GM19468 (cell line): ENCODE results near the gene ENTREP1.
"Not testable (repeated sequence)": the region's sequence is repeated elsewhere in the genome, so short reads cannot be mapped to it uniquely, and the experiment has no call there.

ENCODE experiments used
- ATAC-seq: cut with Tn5 transposase; IDR thresholded peaks from one replicate; pipeline ENCODE4 v1.9.1; 2021; ENCODE audit warnings: mild to moderate bottlenecking, moderate library complexity, moderate number of reproducible peaks; ENCODE audit not compliant: unreplicated experiment; ENCODE audit errors: extremely low read depth

ENTREP1 gene, protein sequence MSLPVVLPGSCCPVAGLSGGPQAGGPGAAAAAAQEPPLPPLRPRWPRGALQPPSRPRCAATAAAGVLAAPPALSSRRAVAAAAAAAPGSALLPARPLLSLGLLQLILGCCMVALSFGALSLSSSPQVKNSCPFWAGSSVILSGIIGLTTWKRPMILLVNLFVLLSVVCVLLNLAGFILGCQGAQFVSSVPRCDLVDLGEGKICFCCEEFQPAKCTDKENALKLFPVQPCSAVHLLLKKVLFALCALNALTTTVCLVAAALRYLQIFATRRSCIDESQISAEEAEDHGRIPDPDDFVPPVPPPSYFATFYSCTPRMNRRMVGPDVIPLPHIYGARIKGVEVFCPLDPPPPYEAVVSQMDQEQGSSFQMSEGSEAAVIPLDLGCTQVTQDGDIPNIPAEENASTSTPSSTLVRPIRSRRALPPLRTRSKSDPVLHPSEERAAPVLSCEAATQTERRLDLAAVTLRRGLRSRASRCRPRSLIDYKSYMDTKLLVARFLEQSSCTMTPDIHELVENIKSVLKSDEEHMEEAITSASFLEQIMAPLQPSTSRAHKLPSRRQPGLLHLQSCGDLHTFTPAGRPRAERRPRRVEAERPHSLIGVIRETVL

GRCh38 chr9:69324549-69325401, at the start of gene ENTREP1:
Gene ENTREP1 (plus strand): TSS chr9:69325215. CDS start chr9:69325310, 95 bp downstream.
- ATAC-seq, result peak; percentile 51

DNA sequence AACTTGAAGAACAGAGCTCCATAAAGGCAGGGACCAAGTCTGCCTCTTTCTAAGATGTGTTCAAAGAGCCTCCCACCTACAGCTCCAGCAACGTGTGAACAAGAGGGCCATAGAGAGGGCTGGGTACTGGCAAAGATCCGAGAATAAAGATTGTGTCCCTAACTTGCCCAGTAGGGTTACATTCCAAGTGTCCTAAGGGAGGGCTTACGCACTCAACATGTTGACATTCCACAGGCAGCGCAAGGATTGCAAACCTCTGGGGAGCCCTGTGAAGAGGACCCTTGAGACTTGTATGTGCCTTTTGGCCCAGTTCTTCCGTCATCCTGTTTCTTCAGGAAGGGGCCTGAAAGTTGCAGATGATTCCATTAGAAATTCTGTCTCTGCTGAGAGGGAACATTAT, 48.2 kb upstream of the ENTREP1 start:
- no peak for ATAC-seq

DNA sequence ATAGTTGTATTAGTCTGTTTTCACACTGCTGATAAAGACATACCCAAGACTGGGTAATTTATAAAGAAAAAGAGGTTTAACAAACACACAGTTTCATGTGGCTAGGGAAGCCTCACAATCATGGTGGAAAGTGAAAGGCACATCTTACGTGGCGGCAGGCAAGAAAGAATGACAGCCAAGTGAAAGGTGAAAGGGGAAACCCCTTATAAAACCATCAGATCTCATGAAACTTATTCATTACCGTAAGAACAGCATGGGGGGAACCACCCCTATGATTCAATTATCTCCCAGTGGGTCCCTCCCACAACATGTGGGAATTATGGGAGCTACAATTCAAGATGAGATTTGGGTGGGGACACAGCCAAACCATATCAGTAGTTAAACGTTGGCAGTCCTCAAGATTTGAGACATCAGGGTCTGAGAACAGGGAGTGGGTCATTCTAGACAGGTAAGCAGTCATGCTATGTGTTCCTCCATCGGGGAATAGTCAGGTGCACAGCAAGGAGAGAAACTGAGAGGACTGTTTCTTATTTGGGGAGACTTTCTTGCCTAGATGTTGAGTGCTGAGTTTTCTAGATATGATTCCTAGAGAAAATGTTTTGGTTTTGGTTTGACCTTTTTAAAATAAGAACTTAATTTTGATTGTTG, 45.8 kb upstream of the ENTREP1 start:
- no peak for ATAC-seq

DNA sequence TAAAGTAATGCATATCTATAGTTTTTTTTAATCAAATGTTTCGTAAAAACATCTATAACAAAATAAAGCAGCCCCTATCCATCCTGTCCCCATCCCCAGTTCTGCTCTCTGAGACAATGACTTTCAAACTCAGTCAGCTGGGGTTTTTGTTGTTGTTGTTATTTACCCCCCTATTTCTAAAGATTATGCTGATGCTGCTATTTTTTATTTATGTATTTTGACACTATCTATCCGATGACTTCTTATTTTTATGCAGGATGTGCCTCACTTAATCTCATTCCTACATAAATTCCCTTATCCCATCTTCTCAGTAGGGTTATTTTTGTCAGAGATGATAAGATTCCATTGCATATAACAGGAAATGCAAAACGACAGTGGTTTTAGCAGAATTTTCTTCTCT, 45.3 kb upstream of the ENTREP1 start:
- ATAC-seq, result no peak

DNA sequence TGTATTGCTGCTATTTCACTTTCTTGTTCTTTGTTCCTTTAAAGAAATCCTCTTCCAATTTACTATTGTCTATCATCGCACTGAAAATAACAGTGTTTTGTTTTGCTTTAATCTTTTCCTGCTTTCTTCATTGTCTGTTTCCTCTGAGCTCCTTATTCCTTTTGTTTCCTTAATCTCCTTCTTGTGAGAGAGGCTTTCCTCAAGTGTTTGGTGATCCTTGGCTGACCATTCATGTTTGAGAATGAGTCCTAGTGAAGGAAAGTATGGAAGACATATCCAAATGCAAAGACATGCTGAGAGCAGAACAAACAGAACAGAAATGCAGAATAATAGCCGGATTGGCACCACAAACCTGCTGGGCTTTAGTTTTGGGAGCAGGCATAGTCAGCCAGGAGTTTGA, 42.0 kb upstream of the ENTREP1 start:
- ATAC-seq, result no peak

DNA sequence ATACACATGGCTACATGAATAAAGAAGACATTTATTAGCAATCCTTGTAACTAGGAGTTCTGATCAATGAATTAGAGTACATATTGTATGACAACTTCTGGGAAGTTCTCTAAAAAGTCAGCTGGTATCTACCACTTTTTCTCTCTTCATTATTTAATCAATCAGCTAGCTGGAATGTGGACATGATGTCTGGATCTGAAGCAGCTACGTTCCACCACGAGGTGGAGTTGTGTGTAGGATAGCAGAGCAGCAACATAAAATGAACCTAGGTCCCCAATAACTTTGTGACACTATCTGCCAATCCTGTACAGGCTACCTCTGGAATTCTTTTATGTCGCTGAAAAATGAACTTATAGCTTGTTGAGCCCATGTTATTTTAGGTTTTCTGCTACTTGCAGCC, 32.9 kb upstream of the ENTREP1 start:
- no peak for ATAC-seq

- ATAC-seq, result no peak
These were observed 31.9 kb upstream of the ENTREP1 start for GRCh38 chr9:69293156-69293555.

- ATAC-seq, result no peak
These were observed 29.0 kb upstream of the ENTREP1 start for GRCh38 chr9:69295872-69296552.

DNA sequence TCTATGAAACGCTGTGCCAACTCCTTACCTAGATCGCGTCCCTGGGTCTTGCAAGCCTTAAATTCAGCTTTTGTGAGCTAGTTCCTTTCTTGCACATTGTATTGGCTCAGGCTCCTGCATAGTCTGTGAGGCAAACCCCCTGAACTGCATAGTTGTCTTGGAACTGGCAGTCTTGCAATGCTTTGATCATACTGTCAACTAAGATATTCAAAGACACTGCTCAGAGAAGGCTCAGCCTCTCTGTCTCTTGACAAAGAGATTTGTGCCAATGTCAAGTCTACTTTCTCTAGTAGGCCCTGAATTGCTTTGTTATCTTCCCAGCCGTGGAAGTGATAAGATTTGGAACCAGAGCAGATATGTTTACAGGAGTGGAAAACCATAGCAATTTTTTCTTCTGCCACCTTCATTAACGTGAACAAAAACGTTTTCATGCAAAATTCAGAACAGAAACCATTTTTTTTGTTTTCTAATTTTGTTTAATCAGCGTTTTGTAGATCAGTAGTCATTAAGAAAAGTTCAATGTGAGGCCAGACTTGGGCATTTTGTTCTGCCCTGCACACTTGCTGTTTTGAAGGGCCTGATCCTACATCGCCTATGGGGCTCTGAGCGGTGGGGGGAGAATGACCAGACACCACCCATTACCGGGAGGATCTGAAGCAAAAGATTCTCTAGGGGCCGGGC, 27.6 kb upstream of the ENTREP1 start:
- no peak for ATAC-seq

DNA sequence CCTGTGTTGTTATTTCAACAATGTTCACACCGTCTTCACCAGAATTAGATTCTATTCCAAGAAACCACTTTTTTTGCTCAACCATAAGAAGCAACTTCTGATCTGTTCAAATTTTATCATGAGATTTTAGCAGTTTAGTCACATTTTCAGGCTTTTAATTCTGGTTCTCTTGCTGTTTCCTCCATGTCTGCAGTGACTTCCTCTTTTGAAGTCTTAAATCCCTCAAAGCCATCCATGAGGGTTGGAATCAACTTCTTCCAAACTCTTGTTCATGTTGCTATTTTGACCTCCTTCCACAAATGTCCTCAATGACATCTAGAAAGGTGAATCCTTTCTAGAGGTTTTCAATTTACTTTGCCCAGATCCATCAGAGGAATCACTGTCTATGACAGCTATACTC, 25.7 kb upstream of the ENTREP1 start:
- ATAC-seq, result no peak

- no peak for ATAC-seq
These were observed 25.2 kb upstream of the ENTREP1 start for GRCh38 chr9:69299826-69300225.

DNA sequence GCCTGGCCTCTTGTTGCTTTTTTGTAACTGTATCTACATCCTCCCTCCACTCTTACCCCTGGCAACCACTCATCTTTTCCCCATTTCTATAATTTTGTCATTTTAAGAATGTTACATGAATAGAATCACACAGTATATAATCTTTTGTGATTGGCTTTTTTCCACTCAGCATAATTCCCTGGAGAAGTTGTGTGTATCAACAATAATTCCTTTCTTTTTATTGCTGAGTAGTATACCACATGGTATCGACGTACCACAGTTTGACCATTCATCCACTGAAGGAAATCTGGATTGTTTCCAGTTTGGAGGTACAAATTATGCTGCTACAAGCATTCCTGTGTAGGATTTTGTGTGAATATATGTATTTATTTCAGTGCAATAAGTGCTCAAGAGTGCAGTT, 21.7 kb upstream of the ENTREP1 start:
- ATAC-seq, result no peak

DNA sequence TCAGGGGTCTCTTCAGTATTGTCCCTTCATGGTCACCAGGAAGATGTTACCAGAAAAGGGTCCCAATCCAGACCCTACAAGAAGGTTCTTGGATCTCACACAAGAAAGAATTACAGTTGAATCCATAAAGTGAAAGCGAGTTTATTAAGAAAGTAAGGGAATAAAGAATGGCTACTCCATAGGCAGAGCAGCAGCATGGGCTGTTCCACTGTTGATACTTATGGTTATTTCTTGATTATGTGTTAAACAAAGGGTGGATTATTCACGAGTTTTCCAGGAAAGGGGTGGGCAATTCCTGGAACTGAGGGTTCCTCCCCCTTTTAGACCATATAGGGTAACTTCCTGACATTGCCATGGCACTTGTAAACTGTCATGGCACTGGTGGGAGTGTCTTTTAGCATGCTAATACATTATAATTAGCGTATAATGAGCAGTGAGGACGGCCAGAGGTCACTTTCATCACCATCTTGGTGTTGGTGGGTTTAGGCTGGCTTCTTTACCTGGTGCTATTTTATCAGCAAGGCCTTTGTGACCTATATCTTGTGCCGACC, 18.0 kb upstream of the ENTREP1 start:
- ATAC-seq, result not testable (repeated sequence)

DNA sequence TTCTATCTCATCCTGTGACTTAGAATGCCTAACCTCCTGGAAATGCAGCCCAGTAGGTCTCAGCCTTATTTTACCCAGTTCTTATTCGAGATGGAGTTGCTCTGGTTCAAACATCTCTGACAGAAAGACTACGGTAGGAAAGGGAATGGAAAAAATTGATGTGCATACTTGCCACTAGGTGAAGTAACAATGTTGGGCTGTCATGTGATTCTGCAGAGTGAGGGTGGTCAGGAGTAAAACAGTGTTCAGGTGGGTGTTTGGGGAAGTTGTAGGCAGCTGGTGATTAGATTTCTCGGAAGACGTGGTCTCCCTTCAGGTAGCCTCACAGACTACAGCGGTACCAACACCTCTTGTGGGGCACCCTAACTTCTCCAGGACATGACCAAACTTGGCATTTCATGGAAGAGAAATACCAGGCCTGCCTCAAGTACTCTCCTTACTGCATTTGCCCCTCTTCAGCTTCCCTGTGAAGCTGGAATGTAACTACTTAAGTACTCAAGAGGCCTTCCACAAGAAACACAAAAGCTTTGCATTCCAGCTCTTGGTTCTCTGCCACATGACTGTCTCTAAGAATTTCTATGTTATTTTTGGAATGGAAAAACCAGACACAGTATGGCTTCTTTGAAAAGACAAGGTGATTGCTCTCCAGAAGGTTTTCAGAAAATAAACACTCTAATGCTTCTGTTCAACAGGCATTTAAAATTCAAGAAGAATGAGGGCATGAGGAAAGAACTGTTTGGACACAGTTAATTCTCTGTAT, 17.4 kb upstream of the ENTREP1 start:
- no peak for ATAC-seq

DNA sequence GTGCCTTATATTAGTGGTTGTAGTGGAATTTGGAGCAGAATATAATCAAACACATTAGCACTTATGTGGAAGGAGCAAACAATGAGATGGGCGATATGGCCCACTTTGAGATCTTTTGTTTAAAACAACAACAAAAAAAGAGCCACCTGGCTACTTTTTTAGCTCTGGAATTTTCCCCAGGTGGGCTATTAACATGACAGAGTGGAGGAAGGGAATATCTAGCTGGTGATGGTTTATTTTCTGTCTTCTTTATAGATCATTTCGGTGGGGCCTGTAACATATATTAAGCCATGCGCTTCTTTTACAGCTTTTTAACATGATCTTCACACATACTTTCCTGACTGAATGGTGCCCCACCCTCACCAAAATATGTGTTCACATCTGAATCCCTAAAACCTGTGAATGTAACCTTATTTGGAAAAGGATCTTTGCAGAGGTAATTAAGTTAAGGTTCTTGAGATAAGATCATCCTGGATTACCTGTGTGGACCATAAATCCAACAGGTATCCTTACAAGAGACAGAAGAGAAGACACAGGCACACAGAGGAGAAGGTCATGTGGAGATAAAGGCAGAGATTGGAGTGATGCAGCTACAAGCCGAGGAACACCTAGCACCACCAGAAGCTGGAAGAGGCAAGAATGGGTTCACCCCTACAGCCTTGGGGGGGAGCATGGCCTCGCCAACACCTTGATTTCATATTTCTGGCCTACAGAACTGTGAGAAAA, 16.6 kb upstream of the ENTREP1 start:
- no peak for ATAC-seq

GRCh38 chr9:69313175-69313574, 11.8 kb upstream of the ENTREP1 start:
- ATAC-seq, result no peak

- ATAC-seq, result no peak
These were observed 10.5 kb upstream of the ENTREP1 start for GRCh38 chr9:69314547-69314946.

- ATAC-seq, result no peak
These were observed 7.9 kb upstream of the ENTREP1 start for GRCh38 chr9:69317081-69317480.
